MCF 10A (cell line): Measurements from ENCODE around the gene ANO3. TPM values are rescaled to one million over a fixed set of nuclear protein-coding genes. Genes with fewer than 3 reads are reported as not detected.

Experiments
- BruUV-seq: library from RNA; stranded (reverse); fragments of 400-500 nt; replicated peaks from 2 replicates; lab custom pipeline; 2021; lab: Mats Ljungman, UMichigan
- CTCF ChIA-PET: fragments of 300-600 bp; sonication (Branson Sonifier 250); formaldehyde crosslinking; extraction: SDS; loops from one replicate; lab custom pipeline; 2021; ENCODE audit warnings: antibody characterized with exemption, inconsistent platforms; lab: Yijun Ruan, JAX
- POLR2A ChIA-PET: fragments of 300-600, 350-650 bp; sonication (Branson Sonifier 250); formaldehyde crosslinking; extraction: SDS; loops from one replicate; lab custom pipeline; 2020; ENCODE audit warnings: antibody characterized with exemption, inconsistent platforms; lab: Yijun Ruan, JAX
- DNase-seq: peaks from one replicate; pipeline ENCODE4 v3.0.0-alpha.2; 2018; ENCODE audit not compliant: unreplicated experiment
- H3K27ac Mint-ChIP-seq: one replicate; pipeline ENCODE4 v1.8.0; 2022; ENCODE audit warnings: mild to moderate bottlenecking, low read depth, mixed read lengths; ENCODE audit not compliant: unreplicated experiment
- H3K27me3 Mint-ChIP-seq: one replicate; pipeline ENCODE4 v1.8.0; 2022; ENCODE audit warnings: mixed read lengths; ENCODE audit not compliant: insufficient read depth, unreplicated experiment
- H3K36me3 Mint-ChIP-seq: one replicate; pipeline ENCODE4 v1.8.0; 2022; ENCODE audit warnings: mild to moderate bottlenecking, moderate library complexity, mixed read lengths; ENCODE audit not compliant: insufficient read depth, unreplicated experiment
- H3K4me1 Mint-ChIP-seq: one replicate; pipeline ENCODE4 v1.8.0; 2022; ENCODE audit warnings: mixed read lengths; ENCODE audit not compliant: insufficient read depth, unreplicated experiment
- H3K4me3 Mint-ChIP-seq: one replicate; pipeline ENCODE4 v1.8.0; 2022; ENCODE audit warnings: mild to moderate bottlenecking, moderate library complexity, mixed read lengths; ENCODE audit not compliant: unreplicated experiment
- H3K9me3 Mint-ChIP-seq: one replicate; pipeline ENCODE4 v1.8.0; 2022; ENCODE audit warnings: mixed read lengths; ENCODE audit not compliant: unreplicated experiment
- CTCF ChIP-seq: fragments of 200-600 bp; IDR thresholded peaks from one replicate; pipeline ENCODE4 v1.8.0; 2022; ENCODE audit warnings: antibody characterized with exemption, mild to moderate bottlenecking; ENCODE audit not compliant: unreplicated experiment
- intact Hi-C: fragments of 100-400 bp; cut with micrococcal nuclease; formaldehyde crosslinking; loops from 2 replicates; pipeline ENCODE4 v1.14.1; 2022
- total RNA-seq: library from RNA; stranded (reverse); gene quantifications from 2 replicates; pipeline ENCODE4 v1.2.3, GENCODE V29; 2022

ANO3 gene
- total RNA-seq, 1 experiment from 2014 or later = not detected

- Mint-ChIP-seq H3K27ac (no peak overlapping the region), H3K27me3 (peaks cover 13% of the 10 kb centered on the region), H3K9me3 (no peaks in the 10 kb centered on the region), H3K4me3 (no peak overlapping the region), H3K4me1 (no peaks in the 10 kb centered on the region), H3K36me3 (no peaks in the 10 kb centered on the region)
- no TSS peak for BruUV-seq
- TF ChIP-seq CTCF = no peak
- intact Hi-C loops = no loop called here
- ChIA-PET POLR2A (no interaction called here), CTCF (no interaction called here)
- DNase-seq = no peak
Measured at GRCh38 chr11:26412955-26413354, 81.0 kb downstream of the ANO3 start.

GRCh38 chr11:26418386-26418912, 86.5 kb downstream of the ANO3 start:
- CTCF ChIA-PET = no interaction called here
- no TSS peak for BruUV-seq
- Mint-ChIP-seq H3K27ac (no peak overlapping the region), H3K4me1 (no peaks in the 10 kb centered on the region), H3K27me3 (peaks cover 50% of the 10 kb centered on the region), H3K4me3 (no peak overlapping the region), H3K9me3 (no peaks in the 10 kb centered on the region), H3K36me3 (no peaks in the 10 kb centered on the region)
- no peak for DNase-seq
- POLR2A ChIA-PET = no interaction called here
- no peak for TF ChIP-seq CTCF
- intact Hi-C loops = no loop called here

GRCh38 chr11:26420331-26420730, 88.4 kb downstream of the ANO3 start:
- H3K27me3 Mint-ChIP-seq = peaks cover 61% of the 10 kb centered on the region
- no TSS peak for BruUV-seq
- H3K4me1 Mint-ChIP-seq = no peaks in the 10 kb centered on the region
- no peak overlapping the region for H3K27ac Mint-ChIP-seq
- H3K4me3 Mint-ChIP-seq = no peak overlapping the region
- no peaks in the 10 kb centered on the region for H3K36me3 Mint-ChIP-seq
- no peak for DNase-seq
- POLR2A ChIA-PET = no interaction called here
- no peaks in the 10 kb centered on the region for H3K9me3 Mint-ChIP-seq
- no peak for TF ChIP-seq CTCF
- intact Hi-C loops = no loop called here
- CTCF ChIA-PET = interaction anchor here (0.6 kb wide), 1 partner anchor 9 kb away, joined by 3 read pairs; no protein-coding TSS in a partner anchor

GRCh38 chr11:26424255-26424654, 92.3 kb downstream of the ANO3 start:
- ChIA-PET POLR2A (no interaction called here), CTCF (no interaction called here)
- no peak for TF ChIP-seq CTCF
- intact Hi-C loops = no loop called here
- no peaks in the 10 kb centered on the region for H3K4me1 Mint-ChIP-seq
- no peaks in the 10 kb centered on the region for H3K9me3 Mint-ChIP-seq
- BruUV-seq = no TSS peak
- H3K27ac Mint-ChIP-seq = no peak overlapping the region
- DNase-seq = no peak
- peaks cover 75% of the 10 kb centered on the region for H3K27me3 Mint-ChIP-seq
- no peaks in the 10 kb centered on the region for H3K36me3 Mint-ChIP-seq
- no peak overlapping the region for H3K4me3 Mint-ChIP-seq
